Activated CD8-positive, alpha-beta memory T cell treated with anti-CD3 and anti-CD28 coated beads for 36 hours (primary cell): ENCODE data around the gene SNX25. TPM values are rescaled to one million over a fixed set of nuclear protein-coding genes. Genes with fewer than 3 reads are reported as not detected.

Source experiments
- CTCF ChIA-PET: fragments of 350-600 bp; sonication (Branson Sonifier 250); formaldehyde crosslinking; loops from one replicate; lab custom pipeline; 2021; ENCODE audit warnings: antibody characterized with exemption; lab: Charles Lee
- POLR2A ChIA-PET: fragments of 350-600 bp; sonication (Branson Sonifier 250); formaldehyde crosslinking; loops from one replicate; lab custom pipeline; 2021; ENCODE audit warnings: antibody characterized with exemption; lab: Charles Lee
- total RNA-seq, 2 experiments: library from RNA; stranded (reverse); gene quantifications; one replicate each; pipeline ENCODE4 v1.2.3, GENCODE V29; 2021

SNX25 gene
- total RNA-seq, 2 experiments from 2014 or later, result 17.5 to 19.2 TPM

DNA sequence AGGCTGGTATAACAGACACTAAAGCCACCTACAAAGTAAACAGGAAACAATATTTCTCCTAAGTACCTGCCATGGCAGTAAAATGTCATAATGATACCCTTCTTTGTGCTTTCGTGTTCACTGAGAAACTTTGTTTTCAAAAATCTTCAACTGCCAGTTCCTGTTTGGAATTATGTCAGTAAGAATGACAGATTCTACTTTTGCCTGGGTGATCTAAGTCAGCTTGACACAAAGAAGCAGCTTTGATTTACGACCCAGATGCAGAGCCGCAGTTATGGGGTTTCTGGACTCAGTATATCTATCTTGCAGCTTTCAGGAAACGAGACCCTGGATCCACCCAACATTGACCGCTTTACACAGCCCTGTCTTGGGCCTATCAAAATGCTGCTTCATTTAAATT lies 71.2 kb downstream of the SNX25 start:
- ChIA-PET POLR2A (no interaction called here), CTCF (no interaction called here)

DNA sequence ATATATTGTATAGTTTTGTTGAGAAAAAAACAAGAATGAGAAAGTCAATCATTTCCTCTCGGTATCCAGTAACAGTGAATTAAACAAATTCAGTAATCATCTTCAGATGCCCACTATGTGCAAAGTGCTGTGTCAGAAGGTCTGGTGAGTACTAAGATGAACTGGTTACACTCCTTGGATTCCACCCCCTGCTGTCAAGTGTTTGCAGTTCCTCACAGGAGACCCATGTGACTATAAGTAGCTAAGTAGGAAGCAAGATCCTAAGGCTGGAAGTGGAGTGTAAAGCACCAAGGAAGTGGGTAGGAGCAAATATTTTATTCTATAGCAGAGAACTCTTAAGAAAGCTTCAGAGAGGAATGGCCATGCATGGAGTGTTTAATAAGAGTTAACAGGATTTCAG lies 73.6 kb downstream of the SNX25 start:
- POLR2A ChIA-PET, result no interaction called here
- CTCF ChIA-PET, result no interaction called here

DNA sequence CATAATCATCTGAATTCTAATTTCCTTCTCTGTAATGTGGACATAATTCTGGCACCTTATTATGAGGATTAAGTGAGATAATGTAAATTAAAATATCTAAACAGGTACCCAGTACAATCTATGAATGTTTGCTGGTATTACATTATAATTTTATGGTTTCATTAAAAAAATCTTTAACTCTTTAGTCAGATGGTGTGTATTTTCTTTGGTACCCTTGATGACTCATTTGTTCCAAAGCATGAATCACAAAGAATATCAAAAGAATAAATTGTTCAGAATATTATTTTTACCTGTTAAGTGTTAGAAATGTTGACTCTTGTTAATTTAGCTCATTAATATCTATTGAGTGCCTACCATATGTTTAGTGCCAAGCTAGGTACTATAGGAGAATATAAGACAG lies 74.3 kb downstream of the SNX25 start:
- POLR2A ChIA-PET, result no interaction called here
- CTCF ChIA-PET, result interaction anchor here (0.9 kb wide), 1 partner anchor 14 kb away, joined by 3 read pairs; no protein-coding TSS in a partner anchor

DNA sequence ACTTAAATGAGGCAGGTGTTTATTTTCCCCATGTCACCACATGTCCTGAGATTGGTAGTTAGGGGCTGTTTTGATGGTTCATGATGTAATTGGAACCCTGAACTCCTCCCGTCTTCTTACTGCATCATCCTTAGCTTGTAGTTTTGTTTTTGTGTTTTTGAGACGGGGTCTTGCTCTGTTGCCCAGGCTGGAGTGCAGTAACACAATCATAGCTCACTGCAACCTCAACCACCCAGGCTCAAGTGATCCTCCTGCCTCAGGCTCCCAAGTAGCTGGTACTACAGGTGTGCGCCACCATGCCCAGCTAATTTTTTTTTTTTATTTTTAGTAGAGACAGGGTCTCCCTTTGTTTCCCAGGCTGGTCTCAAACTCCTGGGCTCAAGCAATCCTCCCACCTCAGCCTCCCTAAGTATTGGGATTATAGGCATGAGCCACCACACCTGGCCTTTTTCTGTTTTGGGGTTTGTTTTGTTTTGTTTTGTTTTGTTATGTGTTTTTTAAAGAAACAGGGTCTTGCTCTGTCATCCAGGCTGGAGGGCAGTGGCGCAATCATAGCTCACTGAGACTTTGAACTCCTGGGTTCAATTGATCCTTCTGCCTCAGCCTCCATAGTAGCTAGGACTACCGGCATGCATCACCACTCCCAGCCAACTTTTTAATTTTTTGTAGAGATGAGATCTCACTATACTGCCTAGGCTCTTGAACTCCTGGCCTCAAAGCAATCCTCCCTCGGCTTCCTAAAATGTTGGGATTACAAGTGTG lies 76.4 kb downstream of the SNX25 start:
- ChIA-PET CTCF (no interaction called here), POLR2A (no interaction called here)

DNA sequence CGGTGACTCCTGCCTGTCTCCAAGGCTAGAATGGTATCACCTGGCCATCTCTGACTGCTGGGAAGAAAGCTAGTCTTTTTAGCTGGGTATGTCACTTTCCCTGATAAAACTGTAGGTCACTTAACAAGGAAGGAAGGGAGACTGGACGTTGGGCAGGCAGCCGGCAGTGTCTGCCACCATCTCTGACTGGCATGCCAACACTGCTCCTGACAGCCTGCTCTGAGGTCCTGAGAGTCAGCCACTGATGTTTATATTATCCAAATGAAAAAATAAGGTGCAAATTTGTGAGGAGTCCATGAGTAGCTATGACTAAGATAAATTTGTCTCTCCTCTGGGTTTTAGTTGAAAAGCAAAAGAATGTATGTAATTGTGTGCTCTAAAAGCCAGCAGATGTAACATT lies 77.2 kb downstream of the SNX25 start:
- CTCF ChIA-PET, result no interaction called here
- POLR2A ChIA-PET, result no interaction called here

DNA sequence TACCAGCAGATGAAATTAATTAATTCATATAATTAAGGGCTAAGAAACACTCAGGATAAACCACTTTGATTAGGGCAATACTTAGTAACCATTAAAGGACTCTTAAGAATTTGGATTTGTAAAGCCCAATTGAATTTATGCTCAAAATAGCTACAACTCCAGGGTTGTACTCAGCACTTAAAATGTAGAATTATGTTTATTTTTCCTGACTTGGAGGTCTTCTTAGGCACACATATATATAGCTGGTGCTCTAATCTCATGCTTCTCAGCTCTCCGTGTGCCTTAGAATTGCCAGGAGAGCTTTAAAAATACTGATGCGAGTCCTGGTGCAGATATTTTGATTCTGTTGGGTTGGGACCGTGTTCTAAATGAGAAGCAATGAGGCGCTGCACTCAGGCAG lies 77.6 kb downstream of the SNX25 start:
- ChIA-PET CTCF (no interaction called here), POLR2A (no interaction called here)

DNA sequence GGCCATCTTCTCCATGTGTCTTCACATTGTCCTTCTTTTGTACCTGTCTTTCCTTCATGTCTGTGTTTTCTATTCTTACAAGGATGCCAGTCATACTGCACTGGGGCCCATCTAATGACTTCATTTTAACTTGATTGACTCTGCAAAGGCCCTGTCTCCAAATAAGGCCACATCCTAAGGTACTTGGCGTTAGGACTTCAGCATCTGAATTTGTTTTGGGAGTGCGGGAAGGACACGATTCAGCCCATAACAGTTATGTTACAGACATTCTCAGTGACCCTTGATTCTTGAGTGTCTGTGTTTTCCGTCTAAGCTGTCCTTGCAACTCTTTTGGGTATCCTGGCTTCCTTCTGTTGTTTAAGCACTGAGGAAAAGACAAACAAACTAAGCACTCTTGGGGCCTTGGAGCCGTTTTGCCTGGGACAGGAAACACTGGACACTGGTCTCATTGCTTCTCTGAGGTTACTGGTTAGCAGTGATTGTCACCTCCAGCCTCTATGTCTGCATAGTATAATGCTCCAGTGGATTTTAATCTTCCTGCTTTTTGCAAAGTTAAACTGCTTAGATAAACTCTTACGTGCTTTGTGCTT lies 80.7 kb downstream of the SNX25 start:
- POLR2A ChIA-PET, result interaction anchor here (0.6 kb wide), 1 partner anchor 10 kb away, joined by 3 read pairs; no protein-coding TSS in a partner anchor
- CTCF ChIA-PET, result no interaction called here

DNA sequence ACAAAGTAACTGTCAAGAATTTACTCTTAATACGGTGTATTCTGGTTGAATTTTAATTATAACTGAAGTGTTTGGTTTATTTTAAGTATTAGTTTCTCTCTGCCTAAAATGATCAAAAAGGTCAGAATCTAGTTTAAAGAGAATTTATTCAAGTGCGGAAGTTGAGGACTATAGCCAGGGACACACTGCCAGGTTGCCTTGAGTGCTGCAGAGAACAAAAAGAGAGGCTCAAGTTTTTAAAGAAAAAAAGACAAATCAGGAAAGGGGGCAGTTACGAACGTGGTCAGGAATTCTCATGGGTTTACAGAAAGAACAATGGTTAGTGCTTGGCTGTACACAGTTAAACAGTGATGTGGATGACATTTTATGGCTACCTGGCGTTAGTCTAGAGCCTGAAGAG lies 81.3 kb downstream of the SNX25 start:
- ChIA-PET POLR2A (no interaction called here), CTCF (no interaction called here)

DNA sequence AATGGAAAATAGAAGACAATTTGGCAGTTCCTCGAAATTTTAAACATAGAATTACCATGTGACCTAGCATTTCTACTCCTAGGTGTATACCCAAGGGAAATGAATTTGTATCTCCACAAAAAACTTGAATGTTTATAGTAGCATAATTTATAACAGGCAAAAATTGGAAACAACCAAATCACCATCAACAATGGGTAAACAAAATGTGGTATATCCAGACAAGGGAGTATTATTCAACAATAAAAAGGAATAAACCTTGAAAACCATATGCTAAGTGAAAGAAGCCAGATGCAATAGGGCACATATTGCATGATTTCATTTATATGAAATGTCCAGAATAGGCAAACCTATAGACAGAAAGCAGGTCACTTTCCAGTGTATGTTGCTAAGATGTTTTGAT lies 83.8 kb downstream of the SNX25 start:
- POLR2A ChIA-PET, result no interaction called here
- CTCF ChIA-PET, result no interaction called here

DNA sequence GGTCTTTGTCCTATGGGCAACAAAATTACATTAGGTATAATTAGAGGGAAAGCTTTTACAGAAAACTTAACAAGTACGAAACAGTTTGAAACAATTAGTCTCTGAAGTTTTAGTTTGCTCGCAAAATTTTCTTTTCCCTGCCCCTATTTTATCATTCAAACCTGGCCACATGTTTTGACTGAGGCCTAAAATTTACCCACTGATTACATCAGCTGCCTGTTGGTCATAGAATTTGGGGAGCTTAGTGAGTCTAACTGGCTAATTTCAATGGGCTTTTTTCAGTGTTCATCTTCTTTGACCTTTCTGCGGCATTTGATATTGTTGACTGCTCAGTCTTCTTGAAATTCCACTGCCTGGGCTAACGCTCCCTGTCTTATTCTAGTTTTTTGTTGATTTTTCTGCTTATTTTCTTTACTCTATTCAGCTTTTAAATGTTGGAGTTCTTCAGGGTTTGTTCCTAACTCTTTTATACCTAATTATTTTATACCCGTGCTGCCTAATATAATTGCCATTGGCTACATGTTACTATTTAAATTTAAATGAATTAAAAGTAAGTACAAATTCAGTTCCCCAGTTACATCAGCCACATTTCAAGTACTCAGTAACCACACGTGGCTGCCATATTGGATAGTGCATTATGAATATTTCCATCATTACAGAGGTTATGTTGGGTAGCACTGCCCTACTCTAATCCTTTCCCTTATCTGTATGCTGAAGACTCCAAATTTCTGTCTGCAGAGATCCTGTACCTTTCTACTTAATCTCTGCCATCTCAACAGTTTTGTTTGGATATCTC lies 87.5 kb downstream of the SNX25 start:
- ChIA-PET CTCF (no interaction called here), POLR2A (no interaction called here)

DNA sequence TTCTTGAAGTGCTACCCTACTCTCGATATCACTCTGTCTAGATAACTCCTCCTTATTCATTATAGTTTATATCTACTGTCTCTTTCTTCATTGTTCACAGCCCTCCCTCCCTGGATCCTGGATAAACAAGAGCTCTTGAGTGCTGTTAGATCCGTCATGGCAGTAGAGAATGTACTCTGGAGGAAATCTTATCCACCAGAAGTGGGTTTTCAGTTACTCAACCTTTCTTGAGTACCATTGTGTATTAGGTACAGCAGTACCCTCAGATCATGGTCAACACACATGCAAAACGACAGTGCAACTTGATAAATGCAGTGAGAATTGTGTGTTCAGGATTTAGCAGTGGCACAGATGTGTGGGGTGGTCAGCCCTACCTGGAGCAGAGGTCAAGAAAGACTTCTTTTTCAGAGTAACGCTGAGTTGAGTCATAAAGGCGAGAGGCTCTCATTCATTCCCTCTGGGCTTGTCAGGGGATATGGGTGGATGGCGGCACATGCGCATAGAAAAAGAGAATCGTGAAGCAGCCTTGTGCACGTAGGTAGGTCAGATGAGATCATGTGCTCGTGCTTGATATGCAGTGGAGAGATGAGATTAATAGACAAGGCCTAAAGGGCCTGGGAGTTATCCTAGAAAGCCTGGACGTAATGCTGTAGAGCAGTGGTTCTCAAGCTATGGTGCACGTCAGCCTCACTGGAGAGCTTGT lies 89.5 kb downstream of the SNX25 start:
- CTCF ChIA-PET, result no interaction called here
- POLR2A ChIA-PET, result interaction anchor here (0.6 kb wide), 1 partner anchor 1872 kb away, joined by 5 read pairs; no protein-coding TSS in a partner anchor

DNA sequence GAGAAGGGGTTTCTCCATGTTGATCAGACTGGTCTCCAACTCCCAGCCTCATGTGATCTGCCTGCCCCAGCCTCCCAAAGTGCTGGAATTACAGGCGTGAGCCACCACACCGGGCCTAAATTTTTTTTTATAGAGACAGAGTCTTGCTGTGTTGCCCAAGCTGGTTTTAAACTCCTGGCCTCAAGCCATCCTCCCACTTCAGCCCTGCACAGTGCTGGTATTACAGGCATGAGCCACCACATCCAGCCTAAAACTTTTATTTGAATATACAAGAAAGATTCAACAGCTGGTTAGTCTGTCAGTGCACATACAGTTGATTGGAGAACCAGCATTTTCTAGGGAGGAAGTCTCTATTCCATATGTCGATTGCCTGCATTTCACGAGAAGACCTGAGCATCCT lies 95.1 kb downstream of the SNX25 start:
- ChIA-PET POLR2A (no interaction called here), CTCF (no interaction called here)

DNA sequence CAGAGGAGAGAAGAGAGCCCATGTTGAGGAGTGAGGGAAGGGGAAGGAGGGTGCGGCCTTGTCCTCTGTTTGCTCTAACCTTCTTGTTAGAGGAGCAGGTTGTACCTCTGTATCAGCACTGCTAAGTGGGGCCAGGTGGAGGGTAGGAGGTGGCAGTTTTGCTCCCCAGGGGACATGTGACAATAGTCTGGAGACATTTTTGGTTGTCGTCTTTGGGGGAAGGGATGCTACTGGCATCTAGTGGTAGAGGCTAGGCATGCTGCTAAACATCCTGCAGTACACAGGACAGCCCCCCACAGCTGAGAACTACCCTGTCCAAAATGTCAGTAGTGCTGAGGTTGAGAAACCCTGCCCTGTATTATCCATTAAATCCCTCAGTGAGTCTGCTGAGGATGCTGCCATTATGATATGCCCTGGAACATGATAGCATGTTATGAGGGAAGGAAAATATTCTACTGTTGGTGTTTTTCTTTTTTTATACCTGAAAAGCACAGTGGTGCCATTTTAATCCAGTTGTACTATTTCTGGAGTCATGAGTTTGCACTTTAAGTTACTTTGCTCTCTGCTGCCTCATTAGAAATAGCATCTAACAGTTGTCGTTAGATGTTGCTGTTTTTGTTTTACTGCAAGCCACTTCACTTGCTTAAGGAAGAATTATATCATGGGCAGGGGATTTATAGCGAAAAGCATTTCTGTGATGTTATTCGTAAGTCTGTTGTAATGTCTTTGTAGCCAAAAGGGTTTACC lies 95.7 kb downstream of the SNX25 start:
- POLR2A ChIA-PET, result no interaction called here

DNA sequence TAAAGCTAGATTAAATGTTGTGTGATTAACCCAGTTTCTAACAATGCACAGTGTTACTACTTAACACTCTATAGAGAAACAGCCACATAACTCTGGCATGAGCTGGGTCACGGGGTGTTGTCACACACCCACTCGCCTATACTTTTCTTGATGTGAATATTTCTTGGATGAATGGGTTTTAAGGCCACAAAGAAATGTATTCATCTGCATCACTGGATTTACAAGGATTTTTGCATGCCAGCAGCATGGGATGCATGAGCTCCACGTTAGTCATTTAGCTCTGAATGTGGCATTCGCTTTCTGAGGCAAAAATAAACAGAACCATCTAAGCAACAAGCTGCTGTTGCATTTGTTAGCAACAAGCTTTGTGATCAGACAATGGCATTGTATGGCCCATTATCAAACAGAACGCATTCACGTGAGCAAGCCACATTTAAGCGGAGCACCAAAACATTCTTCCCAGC lies 96.6 kb downstream of the SNX25 start:
- ChIA-PET CTCF (no interaction called here), POLR2A (no interaction called here)

More for the DNA sequence above, 95.7 kb downstream of the SNX25 start:
- CTCF ChIA-PET, result no interaction called here

DNA sequence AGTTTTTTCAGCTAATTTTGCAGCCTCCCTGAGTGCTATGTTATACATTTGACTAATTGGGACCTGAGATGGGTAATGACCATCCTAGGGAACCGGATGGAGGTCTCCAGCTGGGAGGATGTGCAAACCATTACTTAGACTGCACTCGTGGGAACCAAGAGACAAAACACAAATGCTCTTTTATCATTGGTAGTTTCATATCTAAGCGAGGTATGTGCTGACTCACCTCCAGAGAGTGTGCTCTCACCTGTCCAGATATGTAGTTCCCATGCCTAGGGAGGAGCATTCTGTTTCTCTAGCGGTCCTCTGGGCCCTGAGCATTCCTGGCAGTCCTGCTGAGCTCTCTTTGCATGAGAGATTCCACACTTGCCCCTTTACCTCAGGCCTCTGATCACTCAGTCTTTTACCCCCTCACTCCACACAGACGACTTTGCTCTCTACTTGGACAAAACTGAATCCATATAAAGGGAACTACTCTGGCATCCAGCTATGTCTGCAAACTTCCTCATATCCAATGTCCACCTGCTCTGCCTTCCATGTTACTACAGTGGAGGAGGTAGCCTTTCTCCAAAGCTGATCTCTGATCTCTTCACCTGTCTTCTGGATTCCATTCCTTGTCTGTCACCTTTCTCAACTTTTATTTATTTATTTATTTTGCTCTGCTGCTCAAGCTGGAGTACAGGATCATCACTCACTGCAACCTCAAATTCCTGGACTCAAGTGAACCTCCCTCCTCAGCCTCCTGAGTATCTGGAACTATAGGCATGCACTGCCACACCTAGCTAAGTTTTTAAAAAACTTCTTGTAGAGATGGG lies 97.9 kb downstream of the SNX25 start:
- CTCF ChIA-PET, result no interaction called here
- POLR2A ChIA-PET, result no interaction called here

DNA sequence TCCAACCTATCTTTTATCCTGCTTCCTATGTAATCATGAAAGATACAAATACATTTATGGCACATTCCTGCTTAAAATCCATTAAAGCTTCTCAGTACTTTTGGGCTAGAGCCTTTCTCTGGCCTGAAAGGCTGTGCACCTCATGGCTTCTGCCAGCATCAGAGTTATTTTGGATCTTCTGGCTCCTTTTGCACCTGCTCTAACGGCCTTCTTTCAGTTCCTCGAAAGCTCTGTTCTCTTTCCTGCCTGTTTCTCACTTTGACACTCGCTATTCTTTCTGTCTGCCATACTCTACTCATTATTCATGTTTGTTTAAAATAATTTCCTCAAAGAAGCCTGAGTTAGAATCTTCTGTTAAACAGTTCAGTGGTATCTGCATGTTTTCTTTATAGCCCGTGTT lies 100.4 kb downstream of the SNX25 start:
- POLR2A ChIA-PET, result no interaction called here
- CTCF ChIA-PET, result no interaction called here

DNA sequence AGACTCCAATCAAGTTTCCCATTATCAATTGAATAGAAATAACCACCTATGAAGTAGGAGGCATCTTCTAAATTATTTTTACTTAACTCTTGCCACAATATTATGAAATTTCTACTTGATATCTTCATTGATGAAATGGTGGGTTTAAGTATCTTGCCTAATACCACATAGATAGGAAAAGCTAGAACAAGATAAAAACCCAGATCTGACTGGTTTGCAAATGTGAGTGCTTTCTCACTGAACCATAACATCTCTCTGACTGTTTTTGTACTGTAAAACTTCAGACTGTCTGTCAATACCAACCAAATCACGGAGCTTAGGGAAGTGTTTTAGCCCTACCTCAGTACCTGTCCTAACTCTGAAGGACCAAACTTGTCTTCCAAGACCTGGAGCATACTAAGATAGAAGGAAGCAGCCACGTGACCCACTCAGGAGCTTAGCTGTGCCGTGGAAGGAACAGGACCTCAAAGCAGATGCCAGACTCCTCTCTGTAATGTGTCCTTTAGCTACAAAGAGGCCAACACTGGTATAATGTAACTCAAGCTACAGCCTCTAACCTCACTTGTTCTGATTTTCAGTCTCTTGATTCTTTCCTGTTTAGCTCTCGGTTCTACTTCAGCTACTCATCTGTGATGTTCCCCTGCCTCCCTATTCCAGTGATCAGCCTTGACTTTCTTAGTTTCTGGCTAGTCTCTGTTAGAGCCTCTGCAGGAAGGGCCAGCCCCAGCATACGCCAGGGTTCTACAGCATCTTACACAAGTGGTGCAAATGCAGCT lies 101.9 kb downstream of the SNX25 start:
- ChIA-PET CTCF (no interaction called here), POLR2A (no interaction called here)

DNA sequence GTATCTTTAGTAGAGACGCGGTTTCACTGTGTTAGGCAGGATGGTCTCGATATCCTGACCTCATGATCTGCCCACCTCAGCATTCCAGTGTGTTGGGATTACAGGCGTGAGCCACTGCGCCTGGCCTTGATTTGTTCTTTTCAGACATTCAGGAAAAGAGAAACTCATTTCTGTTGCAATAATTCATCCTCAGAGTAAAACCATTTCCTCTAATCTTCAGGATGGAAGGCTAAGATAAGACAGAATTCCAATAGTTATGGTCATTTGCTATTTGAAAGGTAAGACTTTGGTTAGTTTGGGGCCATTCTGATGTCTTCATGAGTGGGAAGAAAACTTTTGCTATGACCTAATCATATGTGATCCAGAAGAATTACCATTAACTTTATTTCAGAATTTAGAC lies 103.3 kb downstream of the SNX25 start:
- ChIA-PET CTCF (no interaction called here), POLR2A (no interaction called here)
